Activated naive CD4-positive, alpha-beta T cell treated with anti-CD3 and anti-CD28 coated beads, Interleukin-2, amount 10 ng/mL, durations not matched to agents 7 days and 5 days (primary cell): ENCODE measurements around the gene ADH5.
"Not testable (repeated sequence)": the region's sequence is repeated elsewhere in the genome, so short reads cannot be mapped to it uniquely, and the experiment has no call there.

ENCODE experiments used
- CTCF ChIA-PET: fragments of 350-600 bp; sonication (Branson Sonifier 250); formaldehyde crosslinking; loops from one replicate; lab custom pipeline; 2021; ENCODE audit warnings: antibody characterized with exemption; lab: Charles Lee
- DNase-seq: peaks from one replicate; pipeline ENCODE4 v3.0.0-alpha.2; 2020
- H3K27ac Mint-ChIP-seq: one replicate; pipeline ENCODE4 v1.8.0; 2021; ENCODE audit warnings: mild to moderate bottlenecking, moderate library complexity, mixed read lengths
- H3K27me3 Mint-ChIP-seq: one replicate; pipeline ENCODE4 v1.8.0; 2021; ENCODE audit warnings: mild to moderate bottlenecking, mixed read lengths
- H3K36me3 Mint-ChIP-seq: one replicate; pipeline ENCODE4 v1.8.0; 2021; ENCODE audit warnings: mixed read lengths
- H3K4me1 Mint-ChIP-seq: one replicate; pipeline ENCODE4 v1.8.0; 2021; ENCODE audit warnings: mixed read lengths
- H3K4me3 Mint-ChIP-seq: one replicate; pipeline ENCODE4 v1.8.0; 2021; ENCODE audit warnings: mild to moderate bottlenecking, moderate library complexity, mixed read lengths
- H3K9me3 Mint-ChIP-seq: one replicate; pipeline ENCODE4 v1.8.0; 2021; ENCODE audit warnings: mixed read lengths

ADH5 gene

DNA sequence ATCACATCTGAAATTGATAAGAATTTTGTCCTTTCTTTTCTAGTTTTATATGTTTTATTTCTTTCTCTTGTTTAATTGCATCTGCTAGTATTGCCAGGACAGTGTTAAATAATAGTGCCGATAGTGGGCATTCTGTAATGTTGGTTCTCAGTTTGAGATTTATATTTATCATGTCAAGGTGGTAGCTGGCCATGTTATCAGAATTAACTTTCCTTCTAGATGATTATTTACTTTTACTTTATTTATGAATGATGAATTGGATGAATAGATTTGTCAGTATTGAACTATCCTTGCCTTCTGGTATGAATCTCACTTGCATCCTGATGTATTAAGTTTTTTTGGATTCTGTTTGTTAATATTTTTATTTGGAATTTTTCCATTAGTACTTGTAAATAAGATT lies 50.4 kb downstream of the ADH5 start:
- Mint-ChIP-seq H3K9me3 (peaks cover 14% of the 10 kb centered on the region), H3K27ac (no peak overlapping the region), H3K36me3 (peaks cover 65% of the 10 kb centered on the region), H3K27me3 (no peaks in the 10 kb centered on the region), H3K4me3 (no peak overlapping the region), H3K4me1 (peaks cover 12% of the 10 kb centered on the region)
- CTCF ChIA-PET, result no interaction called here
- DNase-seq, result no peak

DNA sequence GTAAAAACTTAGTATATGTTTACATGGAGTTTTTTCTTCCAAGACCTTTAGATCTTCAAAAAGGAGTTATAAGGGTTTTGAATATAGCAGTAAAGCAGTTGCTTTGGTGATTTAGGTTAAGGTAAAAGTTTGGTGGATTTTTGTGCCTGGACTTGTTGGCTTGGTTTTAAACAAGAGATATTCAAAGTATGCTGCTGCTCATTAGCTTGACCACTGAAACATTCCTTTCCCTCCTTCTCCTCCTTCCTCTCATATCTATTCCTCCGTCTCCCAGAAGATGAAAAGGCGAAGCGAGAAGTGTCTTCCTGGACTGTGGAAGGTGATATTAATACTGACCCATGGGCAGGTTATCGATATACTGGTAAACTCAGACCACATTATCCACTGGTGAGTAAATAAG lies 54.6 kb downstream of the ADH5 start:
- no peak for DNase-seq
- peaks cover 11% of the 10 kb centered on the region for H3K9me3 Mint-ChIP-seq
- peaks cover 62% of the 10 kb centered on the region for H3K36me3 Mint-ChIP-seq
- CTCF ChIA-PET, result interaction anchor here (1.1 to 2.4 kb wide), 2 partner anchors 22 to 39 kb away, joined by 3 to 6 read pairs; partner anchors contain the start of gene METAP1
- H3K4me3 Mint-ChIP-seq, result no peak overlapping the region
- H3K27me3 Mint-ChIP-seq, result no peaks in the 10 kb centered on the region
- H3K4me1 Mint-ChIP-seq, result peaks cover 6% of the 10 kb centered on the region
- H3K27ac Mint-ChIP-seq, result no peak overlapping the region

DNA sequence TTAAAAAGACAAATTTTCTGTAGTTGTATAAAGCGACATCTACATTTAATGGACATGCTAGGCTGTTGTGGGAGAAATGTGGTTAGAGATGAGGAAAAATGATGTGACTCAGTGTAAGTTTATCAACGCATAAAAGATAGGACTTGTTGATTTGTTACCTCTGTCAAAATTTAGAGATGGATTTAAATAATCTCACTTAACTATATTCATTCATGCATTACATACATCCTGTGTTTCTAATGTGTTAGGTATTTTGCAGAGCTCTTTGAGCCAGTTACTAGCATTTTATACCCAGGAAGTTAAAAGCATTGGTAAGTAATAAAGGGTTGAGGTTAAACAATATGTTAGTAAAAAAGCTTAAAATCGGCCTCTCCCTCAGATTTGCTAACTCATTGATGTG lies 58.7 kb downstream of the ADH5 start:
- no peak for DNase-seq
- CTCF ChIA-PET, result interaction anchor here (0.5 to 2.1 kb wide), 4 partner anchors 10 to 35 kb away, joined by 3 to 8 read pairs (median 4); partner anchors contain the start of gene METAP1
- Mint-ChIP-seq H3K4me3 (no peak overlapping the region), H3K27ac (no peak overlapping the region), H3K9me3 (no peaks in the 10 kb centered on the region), H3K4me1 (peaks cover 8% of the 10 kb centered on the region), H3K36me3 (peaks cover 35% of the 10 kb centered on the region), H3K27me3 (no peaks in the 10 kb centered on the region)

DNA sequence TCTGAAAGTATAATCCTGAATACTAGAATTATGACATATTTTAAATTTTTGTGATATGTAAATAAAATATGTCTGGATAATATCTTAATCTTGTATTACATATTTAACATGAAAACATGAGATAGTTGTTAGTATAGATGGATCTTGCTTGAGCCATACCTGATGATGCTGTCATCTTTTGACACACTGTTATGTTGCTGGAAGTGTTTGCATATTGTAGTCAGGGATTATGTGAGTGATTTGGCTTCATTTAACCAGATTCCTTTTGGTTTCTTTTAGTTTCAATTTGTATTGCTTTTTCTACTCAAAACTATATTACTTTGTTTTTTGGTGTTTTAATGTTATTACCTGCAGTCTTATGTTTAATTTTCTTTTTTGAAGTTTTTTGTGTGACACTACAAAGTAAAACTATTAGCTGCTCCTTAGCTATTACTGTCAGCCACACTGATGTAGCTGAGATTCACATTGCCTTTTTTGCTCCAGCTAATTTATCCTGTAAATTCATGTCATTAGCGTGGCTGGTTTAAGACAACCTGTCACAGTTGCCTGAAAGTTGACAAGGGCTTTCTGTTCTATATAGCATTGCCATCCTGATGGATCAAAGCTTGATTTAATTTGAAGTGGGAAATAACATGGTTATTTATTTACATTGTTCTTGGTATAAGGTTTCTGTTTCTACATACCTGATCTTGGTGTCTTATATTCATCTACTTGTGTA lies 59.4 kb downstream of the ADH5 start:
- DNase-seq, result no peak
- Mint-ChIP-seq H3K27me3 (no peaks in the 10 kb centered on the region), H3K36me3 (peaks cover 30% of the 10 kb centered on the region), H3K4me3 (no peak overlapping the region), H3K9me3 (no peaks in the 10 kb centered on the region), H3K27ac (no peak overlapping the region), H3K4me1 (peaks cover 15% of the 10 kb centered on the region)
- CTCF ChIA-PET, result interaction anchor here (0.5 to 2.1 kb wide), 5 partner anchors 9 to 34 kb away, joined by 3 to 8 read pairs (median 3); partner anchors contain the start of gene METAP1

DNA sequence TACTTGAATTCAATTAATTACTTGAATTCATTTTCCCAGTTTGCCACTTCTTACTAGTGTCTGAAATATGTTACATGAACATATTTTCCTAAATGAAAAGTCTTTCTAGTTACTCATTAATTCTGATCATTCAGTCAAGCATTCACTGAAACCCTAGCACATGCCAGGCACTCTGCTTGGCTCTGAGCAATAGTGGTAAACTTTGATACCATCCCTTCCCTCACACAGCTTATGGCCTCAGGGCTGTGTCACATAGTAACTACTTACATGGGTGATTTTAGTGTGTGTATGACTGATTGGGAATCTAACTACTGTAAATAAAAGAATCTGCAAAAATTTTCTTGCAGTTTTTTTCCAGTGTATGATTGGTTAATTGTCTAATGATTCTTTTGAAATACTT lies 60.4 kb downstream of the ADH5 start:
- Mint-ChIP-seq H3K4me3 (no peak overlapping the region), H3K27ac (no peak overlapping the region), H3K36me3 (peaks cover 23% of the 10 kb centered on the region), H3K9me3 (no peaks in the 10 kb centered on the region), H3K27me3 (no peaks in the 10 kb centered on the region), H3K4me1 (peaks cover 19% of the 10 kb centered on the region)
- DNase-seq, result no peak
- CTCF ChIA-PET, result interaction anchor here (1.3 to 2.1 kb wide), 2 partner anchors 8 to 33 kb away, joined by 3 to 8 read pairs; partner anchors contain the start of gene METAP1

DNA sequence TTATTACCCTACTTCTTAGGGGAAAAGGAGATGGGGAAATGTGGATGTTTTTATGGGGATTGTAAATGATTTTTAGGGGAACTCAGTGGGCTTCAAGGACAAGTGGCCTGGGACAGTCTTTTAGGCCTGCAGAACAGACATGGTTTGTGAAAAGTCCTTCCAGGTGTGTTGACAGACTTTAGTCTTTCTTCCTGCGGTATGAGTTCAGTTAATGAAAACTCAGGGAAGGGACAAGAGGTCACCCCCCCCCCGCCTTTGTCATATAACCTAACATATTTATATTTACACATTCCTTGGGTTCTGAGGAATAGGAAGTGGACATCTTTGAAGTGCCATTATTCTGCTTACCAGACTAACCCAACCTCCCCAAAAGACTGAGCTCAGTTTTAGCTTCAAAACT lies 61.3 kb downstream of the ADH5 start:
- Mint-ChIP-seq H3K4me1 (peaks cover 19% of the 10 kb centered on the region), H3K27ac (no peak overlapping the region), H3K27me3 (no peaks in the 10 kb centered on the region), H3K9me3 (no peaks in the 10 kb centered on the region), H3K36me3 (peaks cover 20% of the 10 kb centered on the region), H3K4me3 (no peak overlapping the region)
- CTCF ChIA-PET, result no interaction called here
- no peak for DNase-seq

DNA sequence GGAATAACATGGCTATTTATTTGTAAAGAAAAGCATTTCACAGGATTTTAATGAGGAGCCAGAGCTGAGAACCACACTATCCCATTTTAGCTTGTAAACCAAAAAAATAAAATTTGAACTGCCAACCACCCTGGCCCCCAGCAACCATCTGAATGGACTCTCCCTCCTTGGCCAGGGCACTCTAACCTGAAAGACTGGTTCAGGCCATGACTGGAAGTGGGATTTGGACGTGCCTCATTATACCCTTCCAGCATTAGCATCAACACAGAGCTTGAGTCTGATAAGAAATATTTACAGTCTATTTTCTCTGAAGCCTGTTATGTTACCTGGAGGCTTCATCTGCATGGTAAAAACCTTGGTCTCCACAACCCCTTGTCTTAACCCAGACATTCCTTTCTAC lies 63.1 kb downstream of the ADH5 start:
- peaks cover 19% of the 10 kb centered on the region for H3K4me1 Mint-ChIP-seq

DNA sequence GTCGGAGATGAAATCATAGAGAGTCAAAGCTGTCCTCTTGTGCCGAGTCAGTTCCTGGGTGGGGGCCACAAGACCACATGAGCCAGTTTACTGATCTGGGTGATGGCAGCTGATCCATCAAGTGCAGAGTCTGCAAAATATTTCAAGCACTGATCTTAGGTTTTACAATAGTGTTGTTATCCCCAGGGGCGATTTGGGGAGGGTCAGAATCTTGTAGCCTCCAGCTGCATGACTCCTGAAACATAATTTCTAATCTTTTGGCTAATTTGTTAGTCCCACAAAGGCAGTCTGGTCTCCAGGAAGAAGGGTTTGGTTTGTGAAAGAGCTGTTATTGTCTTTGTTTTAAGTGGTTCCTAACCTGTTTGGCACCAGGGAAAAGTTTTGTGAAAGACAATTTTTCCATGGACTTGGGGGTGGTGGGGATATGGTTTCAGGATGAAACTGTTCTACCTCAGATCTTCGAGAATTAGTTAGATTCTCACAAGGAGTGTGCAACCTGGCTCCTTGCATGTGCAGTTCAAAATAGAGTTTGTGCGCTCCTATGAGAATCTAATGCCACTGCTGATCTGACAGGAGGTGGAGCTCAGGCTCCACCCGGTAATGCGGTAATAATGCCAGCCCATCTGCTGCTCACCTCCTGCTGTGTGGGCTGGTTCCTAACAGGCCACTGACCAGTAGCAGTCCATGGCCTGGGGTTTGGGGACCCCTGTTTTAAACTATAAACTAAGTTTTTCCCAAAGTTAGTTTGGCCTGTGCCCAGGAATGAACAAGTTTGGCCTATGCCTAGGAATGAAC lies 63.9 kb downstream of the ADH5 start:
- H3K4me1 Mint-ChIP-seq, result peaks cover 17% of the 10 kb centered on the region
- peaks cover 15% of the 10 kb centered on the region for H3K9me3 Mint-ChIP-seq

More for the DNA sequence above, 63.1 kb downstream of the ADH5 start:
- no peak overlapping the region for H3K4me3 Mint-ChIP-seq
- H3K9me3 Mint-ChIP-seq, result peaks cover 12% of the 10 kb centered on the region
- no peak for DNase-seq
- H3K36me3 Mint-ChIP-seq, result peaks cover 28% of the 10 kb centered on the region
- no peak overlapping the region for H3K27ac Mint-ChIP-seq
- CTCF ChIA-PET, result no interaction called here
- no peaks in the 10 kb centered on the region for H3K27me3 Mint-ChIP-seq

DNA sequence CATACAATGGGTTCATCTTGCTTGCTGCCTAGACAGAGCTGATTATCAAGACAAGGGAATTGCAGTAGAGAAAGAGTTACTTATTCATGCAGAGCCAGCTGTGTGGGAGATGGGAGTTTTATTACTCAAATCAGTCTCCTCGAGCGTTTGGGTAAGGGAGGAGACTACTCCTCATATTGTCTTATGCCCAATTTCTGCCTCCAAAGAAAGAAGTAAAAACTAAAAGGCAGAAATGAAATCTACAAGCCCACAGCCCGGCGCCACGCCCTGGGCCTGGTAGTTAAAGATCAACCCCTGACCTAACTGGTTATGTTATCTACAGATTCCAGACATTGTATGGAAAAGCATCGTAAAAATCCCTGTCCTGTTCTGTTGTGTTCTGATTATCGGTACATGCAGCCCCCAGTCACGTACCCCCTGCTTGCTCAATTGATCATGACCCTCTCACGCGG lies 64.8 kb downstream of the ADH5 start:
- H3K4me3 Mint-ChIP-seq, H3K27ac Mint-ChIP-seq, H3K27me3 Mint-ChIP-seq, CTCF ChIA-PET, DNase-seq: not testable (repeated sequence)
- Mint-ChIP-seq H3K9me3 (peaks cover 19% of the 10 kb centered on the region), H3K36me3 (peaks cover 30% of the 10 kb centered on the region), H3K4me1 (peaks cover 12% of the 10 kb centered on the region)

More for the DNA sequence above, 63.9 kb downstream of the ADH5 start:
- Mint-ChIP-seq H3K4me3 (no peak overlapping the region), H3K27me3 (no peaks in the 10 kb centered on the region), H3K27ac (no peak overlapping the region), H3K36me3 (peaks cover 30% of the 10 kb centered on the region)
- CTCF ChIA-PET, result no interaction called here
- no peak for DNase-seq

DNA sequence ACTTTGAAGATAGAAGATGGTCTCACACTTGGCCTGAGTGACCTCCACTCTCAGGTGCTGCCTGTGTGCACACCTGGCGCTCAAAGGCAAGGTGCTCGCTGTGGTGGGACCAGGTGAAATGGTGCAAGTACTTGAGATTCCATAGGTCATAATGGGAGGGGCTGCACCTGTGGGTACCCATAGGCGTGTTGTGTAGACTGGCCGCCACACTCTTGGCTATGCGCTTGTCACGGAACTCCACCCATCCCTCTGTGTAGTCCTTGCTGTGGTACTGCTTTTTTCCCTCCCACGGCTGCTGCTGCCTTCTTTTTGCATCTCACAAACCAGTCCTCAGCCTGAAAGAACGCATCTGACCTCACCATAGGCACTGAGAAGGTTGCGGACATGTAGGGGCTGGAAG lies 66.0 kb downstream of the ADH5 start:
- no peak overlapping the region for H3K27ac Mint-ChIP-seq
- peaks cover 25% of the 10 kb centered on the region for H3K9me3 Mint-ChIP-seq
- no peaks in the 10 kb centered on the region for H3K27me3 Mint-ChIP-seq
- no peak overlapping the region for H3K4me3 Mint-ChIP-seq
- DNase-seq, result no peak
- H3K36me3 Mint-ChIP-seq, result peaks cover 38% of the 10 kb centered on the region
- H3K4me1 Mint-ChIP-seq, result peaks cover 12% of the 10 kb centered on the region
- CTCF ChIA-PET, result no interaction called here

DNA sequence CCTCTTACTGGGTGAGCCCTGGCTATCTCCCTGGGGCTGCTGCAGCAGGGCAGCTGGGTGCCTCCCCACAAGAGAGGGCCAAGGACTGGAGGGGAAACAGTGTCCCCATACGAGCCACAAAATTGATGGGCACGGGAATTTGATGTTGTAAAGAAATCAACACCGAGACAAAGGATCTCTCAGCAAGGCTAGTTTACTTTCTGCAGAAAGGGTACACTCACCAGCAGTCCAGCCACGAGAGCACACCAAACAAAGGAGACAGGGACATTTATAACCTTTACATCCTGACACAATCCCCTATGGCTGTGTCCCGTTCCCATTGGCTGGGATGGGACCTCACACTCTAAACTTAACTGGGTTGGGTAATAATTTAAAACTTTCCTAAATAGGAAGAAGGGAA lies 67.2 kb downstream of the ADH5 start:
- Mint-ChIP-seq H3K4me3 (no peak overlapping the region), H3K9me3 (peaks cover 25% of the 10 kb centered on the region), H3K27me3 (no peaks in the 10 kb centered on the region), H3K27ac (no peak overlapping the region), H3K36me3 (peaks cover 43% of the 10 kb centered on the region), H3K4me1 (peaks cover 12% of the 10 kb centered on the region)
- no peak for DNase-seq
- CTCF ChIA-PET, result no interaction called here
